SK-N-SH (cell line): Measurements from ENCODE around the gene MYO1E. TPM values are rescaled to one million over a fixed set of nuclear protein-coding genes. Genes with fewer than 3 reads are reported as not detected.

Experiments used
- CTCF ChIA-PET: fragments of 300-600, 350-600 bp; formaldehyde crosslinking; extraction: SDS; loops from one replicate; lab custom pipeline; 2021; lab: Yijun Ruan, JAX
- POLR2A ChIA-PET: fragments of 350-600 bp; sonication (Branson Sonifier 250); formaldehyde crosslinking; extraction: SDS; loops from one replicate; lab custom pipeline; 2020; ENCODE audit warnings: antibody characterized with exemption, inconsistent platforms; lab: Yijun Ruan, JAX
- DNase-seq: peaks from one replicate; pipeline ENCODE4 v3.0.0; 2012
- H2AFZ ChIP-seq: fragments of 200-600 bp; sonication (generic); 2 replicates; pipeline ENCODE4 v1.8.1; 2016; ENCODE audit warnings: antibody characterized with exemption, mild to moderate bottlenecking, low read depth
- H3F3A ChIP-seq: fragments of 200-600 bp; sonication (generic); replicated peaks from 2 replicates; pipeline ENCODE3; 2016; ENCODE audit warnings: antibody characterized with exemption, mild to moderate bottlenecking; ENCODE audit not compliant: insufficient read depth
- H3K27ac ChIP-seq, 2 experiments: fragments of 200-500 bp in 1 of 2; fragments of 200-600 bp in 1 of 2; sonication (Bioruptor generic) in 1 of 2; sonication (generic), shearing (Covaris generic) in 1 of 2; 2 replicates each; pipeline versions ENCODE4 v1.5.1 to v1.6.1; 2014 to 2016; ENCODE audit warnings: low read depth in 2 of 2, inconsistent platforms in 1 of 2, low read length in 1 of 2, mild to moderate bottlenecking in 1 of 2, mixed read lengths in 1 of 2
- H3K27me3 ChIP-seq: fragments of 200-600 bp; sonication (generic), shearing (Covaris generic); 2 replicates; pipeline ENCODE4 v1.6.1; 2016; ENCODE audit warnings: mixed run types; ENCODE audit not compliant: insufficient read depth
- H3K36me3 ChIP-seq, 2 experiments: fragments of 200-500 bp in 1 of 2; fragments of 200-600 bp in 1 of 2; sonication (Bioruptor generic) in 1 of 2; sonication (generic) in 1 of 2; replicated peaks in 1 of 2; 2 replicates each; pipeline versions ENCODE3 to v1.5.1; 2014 to 2016; ENCODE audit warnings: low read length in 1 of 2, mild to moderate bottlenecking in 1 of 2; ENCODE audit not compliant: insufficient read depth in 2 of 2, control insufficient read depth in 1 of 2
- H3K4me1 ChIP-seq, 2 experiments: fragments of 200-500 bp in 1 of 2; fragments of 200-600 bp in 1 of 2; sonication (Bioruptor generic) in 1 of 2; sonication (generic), shearing (Covaris generic) in 1 of 2; 2 replicates each; pipeline versions ENCODE4 v1.5.1 to v1.6.1; 2014 to 2016; ENCODE audit warnings: low read depth in 1 of 2, low read length in 1 of 2, mixed run types in 1 of 2; ENCODE audit not compliant: insufficient read depth in 2 of 2, control insufficient read depth in 1 of 2
- H3K4me2 ChIP-seq: fragments of 200-600 bp; sonication (generic), shearing (Covaris generic); 2 replicates; pipeline ENCODE4 v1.6.1; 2017; ENCODE audit warnings: mixed run types
- H3K4me3 ChIP-seq, 2 experiments: fragments of 200-500 bp in 1 of 2; fragments of 200-600 bp in 1 of 2; sonication (Bioruptor generic) in 1 of 2; sonication (generic), shearing (Covaris generic) in 1 of 2; 2 replicates each; pipeline versions ENCODE4 v1.5.1 to v1.8.1; 2014 to 2016; ENCODE audit warnings: low read depth in 2 of 2, inconsistent platforms in 1 of 2, low read length in 1 of 2, mild to moderate bottlenecking in 1 of 2, mixed read lengths in 1 of 2, moderate library complexity in 1 of 2
- H3K79me2 ChIP-seq: fragments of 200-600 bp; sonication (generic); 2 replicates; pipeline ENCODE4 v1.8.1; 2017; ENCODE audit warnings: mild to moderate bottlenecking; ENCODE audit not compliant: insufficient read depth
- H3K9ac ChIP-seq: fragments of 200-600 bp; sonication (generic); 2 replicates; pipeline ENCODE4 v1.6.1; 2017; ENCODE audit warnings: mixed run types
- H3K9me2 ChIP-seq: fragments of 200-600 bp; sonication (generic); 2 replicates; pipeline ENCODE4 v1.6.1; 2017; ENCODE audit warnings: mixed run types
- H3K9me3 ChIP-seq: fragments of 200-600 bp; sonication (generic); 2 replicates; pipeline ENCODE4 v1.6.1; 2017; ENCODE audit warnings: mixed run types, mild to moderate bottlenecking, moderate library complexity
- H4K20me1 ChIP-seq: fragments of 200-600 bp; sonication (generic); 2 replicates; pipeline ENCODE4 v1.6.1; 2017; ENCODE audit warnings: mild to moderate bottlenecking, mixed run types; ENCODE audit not compliant: insufficient read depth
- CHD2 ChIP-seq: fragments of 150-350 bp; IDR thresholded peaks from 2 replicates; pipeline ENCODE4 v1.6.1; 2018; ENCODE audit warnings: low read length; ENCODE audit not compliant: partially characterized antibody
- ELF1 ChIP-seq: IDR thresholded peaks from 2 replicates; pipeline ENCODE4 v1.4.0; 2012
- EP300 ChIP-seq, 2 experiments: IDR thresholded peaks; 2 replicates each; pipeline versions ENCODE4 v1.4.0 to v1.6.1; 2012; ENCODE audit warnings: borderline replicate concordance in 1 of 2, low read depth in 1 of 2, low read length in 1 of 2
- FOSL2 ChIP-seq: IDR thresholded peaks from 2 replicates; pipeline ENCODE4 v1.4.0; 2012; ENCODE audit warnings: low read depth, mild to moderate bottlenecking, moderate library complexity, borderline replicate concordance
- FOXM1 ChIP-seq: IDR thresholded peaks from 2 replicates; pipeline ENCODE4 v1.4.0; 2012; ENCODE audit warnings: low read depth, mild to moderate bottlenecking
- GATA2 ChIP-seq: sonication (generic); formaldehyde crosslinking; IDR thresholded peaks from 2 replicates; pipeline ENCODE4 v1.5.0; 2020; ENCODE audit warnings: mild to moderate bottlenecking, missing genetic modification reagents
- NFIC ChIP-seq: IDR thresholded peaks from 2 replicates; pipeline ENCODE4 v1.4.0; 2012; ENCODE audit warnings: borderline replicate concordance
- NRF1 ChIP-seq: IDR thresholded peaks from 2 replicates; pipeline ENCODE4 v1.6.1; 2012; ENCODE audit warnings: low read depth, mild to moderate bottlenecking, low read length
- RCOR1 ChIP-seq: fragments of 150-350 bp; IDR thresholded peaks from 2 replicates; pipeline ENCODE4 v1.6.1; 2017; ENCODE audit warnings: antibody characterized with exemption, low read length
- RFX5 ChIP-seq: IDR thresholded peaks from 2 replicates; pipeline ENCODE4 v1.6.1; 2012; ENCODE audit warnings: mild to moderate bottlenecking, improper control_type of control experiment, low read length
- RXRA ChIP-seq: IDR thresholded peaks from 2 replicates; pipeline ENCODE4 v1.4.0; 2012; ENCODE audit warnings: low read depth, mild to moderate bottlenecking, borderline replicate concordance
- SMC3 ChIP-seq: IDR thresholded peaks from 2 replicates; pipeline ENCODE4 v1.6.1; 2012; ENCODE audit warnings: low read depth, low read length, improper control_type of control experiment
- TAF1 ChIP-seq: IDR thresholded peaks from 2 replicates; pipeline ENCODE4 v1.6.1; 2012; ENCODE audit warnings: low read depth, mild to moderate bottlenecking, low read length, moderate library complexity, borderline replicate concordance
- TCF12 ChIP-seq: IDR thresholded peaks from 2 replicates; pipeline ENCODE4 v1.4.0; 2012
- TEAD4 ChIP-seq: IDR thresholded peaks from 2 replicates; pipeline ENCODE4 v1.4.0; 2012; ENCODE audit warnings: mild to moderate bottlenecking, borderline replicate concordance; ENCODE audit not compliant: insufficient read depth
- polyA plus RNA-seq, 3 experiments: library from polyadenylated mRNA; depleted of rRNA; stranded (reverse); fragments of >200 nt; gene quantifications; 2 replicates each; pipeline ENCODE4 v1.2.3, GENCODE V29; 2012
- TF ChIP-seq, protein P1 (sequence below): fragments of 200-600 bp; sonication (generic); IDR thresholded peaks from 2 replicates; pipeline ENCODE4 v1.6.1; 2017; ENCODE audit warnings: antibody characterized with exemption, mild to moderate bottlenecking, moderate library complexity
- TF ChIP-seq, protein P2 (sequence below): IDR thresholded peaks from 2 replicates; pipeline ENCODE4; 2012
- TF ChIP-seq, protein P3 (sequence below): fragments of 150-350 bp; IDR thresholded peaks from 2 replicates; pipeline ENCODE4 v1.6.1; 2017; ENCODE audit warnings: antibody characterized with exemption, low read length, low read depth, borderline replicate concordance
- TF ChIP-seq, protein P4 (sequence below): IDR thresholded peaks from 2 replicates; pipeline ENCODE4 v1.4.0; 2012; ENCODE audit warnings: low read depth
- TF ChIP-seq, protein P5 (sequence below): fragments of 150-350 bp; IDR thresholded peaks from 2 replicates; pipeline ENCODE4 v1.6.1; 2016; ENCODE audit warnings: mild to moderate bottlenecking, low read depth, low read length

The MYO1E gene
- polyA plus RNA-seq, 1 of the 3 experiments (the other 2 are of a cell fraction) = 9.7 TPM

DNA sequence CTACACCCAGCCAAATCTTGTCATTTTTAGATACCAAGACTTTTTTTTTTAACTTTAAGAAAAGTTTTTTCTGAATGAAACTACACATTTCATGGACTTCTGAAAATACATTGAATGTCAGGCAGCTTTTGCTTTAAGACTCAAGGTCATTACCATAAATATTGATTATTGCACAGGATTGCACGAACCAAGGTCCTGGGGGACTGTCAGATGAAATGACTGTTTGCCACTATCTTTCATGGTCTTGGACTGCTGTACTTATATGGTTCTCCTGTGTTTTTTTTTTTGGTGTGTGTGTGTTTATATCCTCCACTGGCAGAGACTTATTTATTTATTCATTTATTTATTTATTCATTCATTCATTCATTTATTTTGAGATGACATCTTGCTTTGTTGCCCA lies 6.9 kb upstream of the MYO1E start (continued):
- TF ChIP-seq, protein P1, sequence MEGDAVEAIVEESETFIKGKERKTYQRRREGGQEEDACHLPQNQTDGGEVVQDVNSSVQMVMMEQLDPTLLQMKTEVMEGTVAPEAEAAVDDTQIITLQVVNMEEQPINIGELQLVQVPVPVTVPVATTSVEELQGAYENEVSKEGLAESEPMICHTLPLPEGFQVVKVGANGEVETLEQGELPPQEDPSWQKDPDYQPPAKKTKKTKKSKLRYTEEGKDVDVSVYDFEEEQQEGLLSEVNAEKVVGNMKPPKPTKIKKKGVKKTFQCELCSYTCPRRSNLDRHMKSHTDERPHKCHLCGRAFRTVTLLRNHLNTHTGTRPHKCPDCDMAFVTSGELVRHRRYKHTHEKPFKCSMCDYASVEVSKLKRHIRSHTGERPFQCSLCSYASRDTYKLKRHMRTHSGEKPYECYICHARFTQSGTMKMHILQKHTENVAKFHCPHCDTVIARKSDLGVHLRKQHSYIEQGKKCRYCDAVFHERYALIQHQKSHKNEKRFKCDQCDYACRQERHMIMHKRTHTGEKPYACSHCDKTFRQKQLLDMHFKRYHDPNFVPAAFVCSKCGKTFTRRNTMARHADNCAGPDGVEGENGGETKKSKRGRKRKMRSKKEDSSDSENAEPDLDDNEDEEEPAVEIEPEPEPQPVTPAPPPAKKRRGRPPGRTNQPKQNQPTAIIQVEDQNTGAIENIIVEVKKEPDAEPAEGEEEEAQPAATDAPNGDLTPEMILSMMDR = no peak
- TF ChIP-seq FOSL2 = no peak
- no peak for TF ChIP-seq RCOR1
- no peak for TF ChIP-seq CHD2
- TF ChIP-seq, protein P2, sequence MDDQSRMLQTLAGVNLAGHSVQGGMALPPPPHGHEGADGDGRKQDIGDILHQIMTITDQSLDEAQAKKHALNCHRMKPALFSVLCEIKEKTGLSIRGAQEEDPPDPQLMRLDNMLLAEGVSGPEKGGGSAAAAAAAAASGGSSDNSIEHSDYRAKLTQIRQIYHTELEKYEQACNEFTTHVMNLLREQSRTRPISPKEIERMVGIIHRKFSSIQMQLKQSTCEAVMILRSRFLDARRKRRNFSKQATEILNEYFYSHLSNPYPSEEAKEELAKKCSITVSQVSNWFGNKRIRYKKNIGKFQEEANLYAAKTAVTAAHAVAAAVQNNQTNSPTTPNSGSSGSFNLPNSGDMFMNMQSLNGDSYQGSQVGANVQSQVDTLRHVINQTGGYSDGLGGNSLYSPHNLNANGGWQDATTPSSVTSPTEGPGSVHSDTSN = no peak
- no peak for TF ChIP-seq GATA2 (CRISPR knock-in tag)
- TF ChIP-seq FOXM1 = no peak
- TF ChIP-seq, all 33 proteins: peak for 0

DNA sequence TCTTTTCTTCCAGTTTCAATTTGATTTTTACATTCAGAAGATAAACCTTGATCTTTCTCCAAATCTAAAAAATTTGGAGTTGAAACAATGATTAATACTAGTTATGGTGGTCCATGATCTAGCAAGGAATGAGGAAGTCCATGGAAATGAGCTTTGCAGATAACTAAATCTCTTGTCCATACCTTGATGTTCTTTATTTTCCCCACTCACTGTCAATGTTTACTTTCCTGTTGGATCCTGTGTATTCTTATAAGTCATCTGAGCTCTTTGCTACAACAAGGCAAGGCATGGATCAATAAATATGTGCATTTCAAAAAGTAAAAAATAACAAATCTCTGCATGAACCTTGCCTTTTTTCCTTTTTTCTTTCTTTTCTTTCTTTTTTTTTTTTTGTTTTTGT lies 6.2 kb upstream of the MYO1E start:
- CTCF ChIA-PET = interaction anchor here (1.0 kb wide), 1 partner anchor 9 kb away, joined by 3 read pairs; no protein-coding TSS in a partner anchor
- Histone ChIP-seq H3K27ac (no peak overlapping the region), H3K79me2 (0 out of 2 replicates have a peak, but pooled peaks cover 1% of the 10 kb centered on the region), H3K4me1 (no peaks in the 10 kb centered on the region), H3F3A (peaks cover 9% of the 10 kb centered on the region), H2AFZ (no peak overlapping the region), H3K36me3 (no peaks in the 10 kb centered on the region), H3K27me3 (no peaks in the 10 kb centered on the region), H3K4me2 (no peak overlapping the region), H3K9me3 (no peaks in the 10 kb centered on the region), H4K20me1 (no peaks in the 10 kb centered on the region), H3K4me3 (no peak overlapping the region), H3K9me2 (no peaks in the 10 kb centered on the region), H3K9ac (no peak overlapping the region)
- DNase-seq = no peak
- TF ChIP-seq TEAD4 = no peak
- TF ChIP-seq, protein P2 = no peak
- TF ChIP-seq NFIC = no peak
- TF ChIP-seq TAF1 = no peak
- TF ChIP-seq, protein P3, sequence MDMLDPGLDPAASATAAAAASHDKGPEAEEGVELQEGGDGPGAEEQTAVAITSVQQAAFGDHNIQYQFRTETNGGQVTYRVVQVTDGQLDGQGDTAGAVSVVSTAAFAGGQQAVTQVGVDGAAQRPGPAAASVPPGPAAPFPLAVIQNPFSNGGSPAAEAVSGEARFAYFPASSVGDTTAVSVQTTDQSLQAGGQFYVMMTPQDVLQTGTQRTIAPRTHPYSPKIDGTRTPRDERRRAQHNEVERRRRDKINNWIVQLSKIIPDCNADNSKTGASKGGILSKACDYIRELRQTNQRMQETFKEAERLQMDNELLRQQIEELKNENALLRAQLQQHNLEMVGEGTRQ = no peak
- TF ChIP-seq, protein P4, sequence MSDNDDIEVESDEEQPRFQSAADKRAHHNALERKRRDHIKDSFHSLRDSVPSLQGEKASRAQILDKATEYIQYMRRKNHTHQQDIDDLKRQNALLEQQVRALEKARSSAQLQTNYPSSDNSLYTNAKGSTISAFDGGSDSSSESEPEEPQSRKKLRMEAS = no peak
- TF ChIP-seq RXRA = no peak
- no peak for TF ChIP-seq NRF1
- no peak for TF ChIP-seq GATA2 (CRISPR knock-in tag)
- TF ChIP-seq FOXM1 = no peak
- TF ChIP-seq, protein P1 = no peak
- TF ChIP-seq RFX5 = no peak
- no peak for TF ChIP-seq FOSL2
- TF ChIP-seq TCF12 = no peak
- no peak for TF ChIP-seq EP300 (IDR thresholded peaks at IDR 0.05; ENCODE audit: borderline replicate concordance in 1 of 2, low read depth in 1 of 2, low read length in 1 of 2)
- TF ChIP-seq, protein P5, sequence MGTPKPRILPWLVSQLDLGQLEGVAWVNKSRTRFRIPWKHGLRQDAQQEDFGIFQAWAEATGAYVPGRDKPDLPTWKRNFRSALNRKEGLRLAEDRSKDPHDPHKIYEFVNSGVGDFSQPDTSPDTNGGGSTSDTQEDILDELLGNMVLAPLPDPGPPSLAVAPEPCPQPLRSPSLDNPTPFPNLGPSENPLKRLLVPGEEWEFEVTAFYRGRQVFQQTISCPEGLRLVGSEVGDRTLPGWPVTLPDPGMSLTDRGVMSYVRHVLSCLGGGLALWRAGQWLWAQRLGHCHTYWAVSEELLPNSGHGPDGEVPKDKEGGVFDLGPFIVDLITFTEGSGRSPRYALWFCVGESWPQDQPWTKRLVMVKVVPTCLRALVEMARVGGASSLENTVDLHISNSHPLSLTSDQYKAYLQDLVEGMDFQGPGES = no peak
- no peak for TF ChIP-seq SMC3
- TF ChIP-seq ELF1 = no peak
- POLR2A ChIA-PET = no interaction called here
